Endothelial cell (in vitro differentiated cells): Measurements from ENCODE around the gene ARHGAP26. TPM values are rescaled to one million over a fixed set of nuclear protein-coding genes. Genes with fewer than 3 reads are reported as not detected.
"Not testable (repeated sequence)": the region's sequence is repeated elsewhere in the genome, so short reads cannot be mapped to it uniquely, and the experiment has no call there.

Source experiments
- DNase-seq: peaks from one replicate; pipeline ENCODE4 v3.0.0; 2021; ENCODE audit warnings: low spot score
- H3K27ac Mint-ChIP-seq: one replicate; pipeline ENCODE4 v1.8.0; 2021; ENCODE audit warnings: mixed read lengths, inconsistent platforms; ENCODE audit not compliant: unreplicated experiment
- H3K27me3 Mint-ChIP-seq: one replicate; pipeline ENCODE4 v1.8.0; 2021; ENCODE audit warnings: mild to moderate bottlenecking, moderate library complexity, mixed read lengths, inconsistent platforms; ENCODE audit not compliant: unreplicated experiment
- H3K36me3 Mint-ChIP-seq: one replicate; pipeline ENCODE4 v1.8.0; 2021; ENCODE audit warnings: mild to moderate bottlenecking, low read depth, mixed read lengths, inconsistent platforms; ENCODE audit not compliant: unreplicated experiment
- H3K4me1 Mint-ChIP-seq: one replicate; pipeline ENCODE4 v1.8.0; 2021; ENCODE audit warnings: mild to moderate bottlenecking, mixed read lengths, inconsistent platforms; ENCODE audit not compliant: unreplicated experiment
- H3K4me3 Mint-ChIP-seq: one replicate; pipeline ENCODE4 v1.8.0; 2021; ENCODE audit warnings: mild to moderate bottlenecking, mixed read lengths, inconsistent platforms; ENCODE audit not compliant: unreplicated experiment
- H3K9me3 Mint-ChIP-seq: one replicate; pipeline ENCODE4 v1.8.0; 2021; ENCODE audit warnings: mixed read lengths, inconsistent platforms; ENCODE audit not compliant: unreplicated experiment
- CTCF ChIP-seq: fragments of 200-600 bp; sonication (generic); IDR thresholded peaks from one replicate; pipeline ENCODE4 v1.5.0; 2021; ENCODE audit warnings: antibody characterized with exemption; ENCODE audit not compliant: unreplicated experiment
- total RNA-seq: library from RNA; stranded (reverse); fragmentation: NEBNext Ultra II Directional; extraction: Animal tissue kit (Norgen Biotek cat#: 25700); gene quantifications from one replicate; pipeline ENCODE4 v1.2.1, GENCODE V29; 2021; ENCODE audit not compliant: unreplicated experiment

ARHGAP26 gene
- total RNA-seq, 1 donor from 2014 or later: 81.5 TPM

DNA sequence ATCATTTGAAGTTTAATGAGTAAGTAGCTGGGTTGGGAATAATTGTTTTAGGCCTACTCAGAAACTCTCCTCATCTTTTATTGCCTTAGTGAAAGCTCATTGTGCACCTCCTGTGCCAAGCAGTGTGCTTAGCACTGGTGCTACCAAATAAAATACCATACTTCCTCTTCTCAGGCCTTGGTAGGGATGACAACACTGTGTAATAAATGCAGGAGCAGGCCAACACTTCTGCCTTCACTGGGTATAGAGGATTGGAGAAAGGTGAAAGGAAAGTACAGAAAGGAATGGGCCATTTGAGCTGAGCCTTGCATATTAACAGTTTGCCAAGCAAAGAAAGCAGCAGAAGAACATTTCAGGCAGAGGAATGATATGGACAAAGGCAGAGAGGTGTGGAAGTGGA, 347.6 kb downstream of the ARHGAP26 start:
- DNase-seq: no peak
- H3K27me3 Mint-ChIP-seq: peaks cover 2% of the 10 kb centered on the region
- peaks cover 2% of the 10 kb centered on the region for H3K4me1 Mint-ChIP-seq
- no peak overlapping the region for H3K27ac Mint-ChIP-seq
- no peak overlapping the region for H3K4me3 Mint-ChIP-seq
- H3K9me3 Mint-ChIP-seq: no peaks in the 10 kb centered on the region
- peaks cover 8% of the 10 kb centered on the region for H3K36me3 Mint-ChIP-seq
- no peak for TF ChIP-seq CTCF

- H3K4me1 Mint-ChIP-seq: peaks cover 2% of the 10 kb centered on the region
- no peak overlapping the region for H3K27ac Mint-ChIP-seq
- DNase-seq: no peak
- H3K36me3 Mint-ChIP-seq: peaks cover 8% of the 10 kb centered on the region
- TF ChIP-seq CTCF: no peak
- H3K27me3 Mint-ChIP-seq: peaks cover 2% of the 10 kb centered on the region
- no peak overlapping the region for H3K4me3 Mint-ChIP-seq
- H3K9me3 Mint-ChIP-seq: no peaks in the 10 kb centered on the region
Observed at GRCh38 chr5:143118222-143118621, 348.0 kb downstream of the ARHGAP26 start.

GRCh38 chr5:143118818-143119217, 348.6 kb downstream of the ARHGAP26 start:
- not testable (repeated sequence) for H3K9me3 Mint-ChIP-seq, H3K4me3 Mint-ChIP-seq, H3K36me3 Mint-ChIP-seq, H3K27ac Mint-ChIP-seq, H3K4me1 Mint-ChIP-seq, DNase-seq, H3K27me3 Mint-ChIP-seq

DNA sequence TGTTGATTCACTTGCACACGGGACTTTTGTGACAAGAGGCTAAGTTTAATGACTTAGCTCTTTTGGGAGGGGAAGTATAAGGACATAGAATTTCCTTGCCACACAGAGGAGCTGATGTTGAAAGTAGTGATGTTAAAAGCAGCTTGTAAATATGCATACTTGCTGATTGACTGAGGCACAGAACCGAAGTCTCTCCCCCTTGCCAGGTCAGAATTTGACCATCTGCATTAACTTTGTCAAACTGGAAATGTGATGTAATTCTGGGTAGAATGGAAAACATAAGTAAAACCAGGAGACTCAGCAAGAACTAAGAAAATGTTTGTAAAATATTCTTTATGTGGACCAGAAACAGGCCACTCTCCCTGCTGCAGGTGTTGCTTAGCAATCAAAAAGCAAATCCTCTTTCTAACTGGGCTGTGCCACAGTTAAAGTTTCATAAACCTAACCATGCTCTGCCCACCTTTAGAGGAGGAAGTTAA, 349.2 kb downstream of the ARHGAP26 start:
- no peak overlapping the region for H3K4me3 Mint-ChIP-seq
- H3K9me3 Mint-ChIP-seq: no peaks in the 10 kb centered on the region
- DNase-seq: no peak
- H3K27ac Mint-ChIP-seq: no peak overlapping the region
- H3K27me3 Mint-ChIP-seq: peaks cover 2% of the 10 kb centered on the region
- H3K36me3 Mint-ChIP-seq: peaks cover 8% of the 10 kb centered on the region
- no peak for TF ChIP-seq CTCF
- peaks cover 2% of the 10 kb centered on the region for H3K4me1 Mint-ChIP-seq

- H3K36me3 Mint-ChIP-seq: peaks cover 8% of the 10 kb centered on the region
- TF ChIP-seq CTCF: no peak
- peaks cover 2% of the 10 kb centered on the region for H3K27me3 Mint-ChIP-seq
- no peak overlapping the region for H3K4me3 Mint-ChIP-seq
- no peaks in the 10 kb centered on the region for H3K9me3 Mint-ChIP-seq
- H3K27ac Mint-ChIP-seq: no peak overlapping the region
- peaks cover 5% of the 10 kb centered on the region for H3K4me1 Mint-ChIP-seq
- DNase-seq: no peak
Observed at GRCh38 chr5:143119881-143120341, 349.7 kb downstream of the ARHGAP26 start.
